KMS-11 (cell line): ENCODE measurements around the gene SEMA3C.

Experiments
- H2AFZ ChIP-seq: fragments of 200-600 bp; sonication (generic); 2 replicates; pipeline ENCODE4 v1.6.1; 2016; ENCODE audit warnings: antibody characterized with exemption, mixed run types, low read depth
- H3K27ac ChIP-seq: fragments of 200-600 bp; sonication (generic); 2 replicates; pipeline ENCODE4 v1.6.1; 2016; ENCODE audit warnings: mild to moderate bottlenecking, mixed run types
- H3K27me3 ChIP-seq: fragments of 200-600 bp; sonication (generic); 2 replicates; pipeline ENCODE4 v1.6.1; 2017; ENCODE audit warnings: mild to moderate bottlenecking, low read depth, mixed run types, moderate library complexity; ENCODE audit not compliant: insufficient read depth
- H3K36me3 ChIP-seq: fragments of 200-600 bp; sonication (generic); 2 replicates; pipeline ENCODE4 v1.6.1; 2017; ENCODE audit warnings: mild to moderate bottlenecking, mixed run types; ENCODE audit not compliant: insufficient read depth
- H3K4me1 ChIP-seq: fragments of 200-600 bp; sonication (generic); 2 replicates; pipeline ENCODE4 v1.6.1; 2016; ENCODE audit warnings: mild to moderate bottlenecking, low read depth, mixed run types; ENCODE audit not compliant: poor library complexity, severe bottlenecking
- H3K4me2 ChIP-seq: fragments of 200-600 bp; sonication (generic); 2 replicates; pipeline ENCODE4 v1.7.0; 2016; ENCODE audit warnings: mild to moderate bottlenecking, mixed run types
- H3K4me3 ChIP-seq: fragments of 200-600 bp; sonication (generic); IDR thresholded peaks from 2 replicates; pipeline ENCODE4 v1.6.1; 2017; ENCODE audit warnings: low read depth, low read length, mixed read lengths; ENCODE audit not compliant: insufficient read depth
- H3K79me2 ChIP-seq: fragments of 200-600 bp; sonication (generic); 2 replicates; pipeline ENCODE4 v1.6.1; 2016; ENCODE audit warnings: low read depth, mixed run types; ENCODE audit not compliant: insufficient read depth
- H3K9ac ChIP-seq: fragments of 200-600 bp; sonication (generic); 2 replicates; pipeline ENCODE4 v1.6.1; 2016; ENCODE audit warnings: mild to moderate bottlenecking, mixed run types
- H4K20me1 ChIP-seq: fragments of 200-600 bp; sonication (generic); 2 replicates; pipeline ENCODE4 v1.6.1; 2016; ENCODE audit warnings: mild to moderate bottlenecking, mixed run types; ENCODE audit not compliant: insufficient read depth
- TF ChIP-seq, protein P1 (sequence below): fragments of 200-600 bp; sonication (generic); conservative IDR thresholded peaks from 2 replicates; pipeline ENCODE4 v1.6.1; 2017; ENCODE audit warnings: low read depth, mild to moderate bottlenecking, antibody characterized with exemption, low read length, moderate library complexity, mixed read lengths

SEMA3C gene

GRCh38 chr7:80868566-80868965 lies 50.3 kb downstream of the SEMA3C start:
- Histone ChIP-seq H3K9ac (no peak overlapping the region), H3K4me2 (no peak overlapping the region), H3K27me3 (no peaks in the 10 kb centered on the region), H4K20me1 (no peaks in the 10 kb centered on the region), H2AFZ (no peak overlapping the region), H3K36me3 (no peaks in the 10 kb centered on the region), H3K4me3 (no peak overlapping the region), H3K27ac (no peak overlapping the region), H3K79me2 (no peaks in the 10 kb centered on the region), H3K4me1 (peaks cover 5% of the 10 kb centered on the region)
- TF ChIP-seq, protein P1, sequence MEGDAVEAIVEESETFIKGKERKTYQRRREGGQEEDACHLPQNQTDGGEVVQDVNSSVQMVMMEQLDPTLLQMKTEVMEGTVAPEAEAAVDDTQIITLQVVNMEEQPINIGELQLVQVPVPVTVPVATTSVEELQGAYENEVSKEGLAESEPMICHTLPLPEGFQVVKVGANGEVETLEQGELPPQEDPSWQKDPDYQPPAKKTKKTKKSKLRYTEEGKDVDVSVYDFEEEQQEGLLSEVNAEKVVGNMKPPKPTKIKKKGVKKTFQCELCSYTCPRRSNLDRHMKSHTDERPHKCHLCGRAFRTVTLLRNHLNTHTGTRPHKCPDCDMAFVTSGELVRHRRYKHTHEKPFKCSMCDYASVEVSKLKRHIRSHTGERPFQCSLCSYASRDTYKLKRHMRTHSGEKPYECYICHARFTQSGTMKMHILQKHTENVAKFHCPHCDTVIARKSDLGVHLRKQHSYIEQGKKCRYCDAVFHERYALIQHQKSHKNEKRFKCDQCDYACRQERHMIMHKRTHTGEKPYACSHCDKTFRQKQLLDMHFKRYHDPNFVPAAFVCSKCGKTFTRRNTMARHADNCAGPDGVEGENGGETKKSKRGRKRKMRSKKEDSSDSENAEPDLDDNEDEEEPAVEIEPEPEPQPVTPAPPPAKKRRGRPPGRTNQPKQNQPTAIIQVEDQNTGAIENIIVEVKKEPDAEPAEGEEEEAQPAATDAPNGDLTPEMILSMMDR = no peak

GRCh38 chr7:80860554-80860953 lies 58.3 kb downstream of the SEMA3C start:
- no peak overlapping the region for H3K4me2 ChIP-seq
- peaks cover 8% of the 10 kb centered on the region for H3K4me1 ChIP-seq
- no peak overlapping the region for H3K27ac ChIP-seq
- no peaks in the 10 kb centered on the region for H3K27me3 ChIP-seq
- no peaks in the 10 kb centered on the region for H4K20me1 ChIP-seq
- no peak overlapping the region for H3K9ac ChIP-seq
- no peak overlapping the region for H2AFZ ChIP-seq
- TF ChIP-seq, protein P1 = no peak
- H3K36me3 ChIP-seq = no peaks in the 10 kb centered on the region
- H3K4me3 ChIP-seq = no peak overlapping the region
- H3K79me2 ChIP-seq = no peaks in the 10 kb centered on the region

DNA sequence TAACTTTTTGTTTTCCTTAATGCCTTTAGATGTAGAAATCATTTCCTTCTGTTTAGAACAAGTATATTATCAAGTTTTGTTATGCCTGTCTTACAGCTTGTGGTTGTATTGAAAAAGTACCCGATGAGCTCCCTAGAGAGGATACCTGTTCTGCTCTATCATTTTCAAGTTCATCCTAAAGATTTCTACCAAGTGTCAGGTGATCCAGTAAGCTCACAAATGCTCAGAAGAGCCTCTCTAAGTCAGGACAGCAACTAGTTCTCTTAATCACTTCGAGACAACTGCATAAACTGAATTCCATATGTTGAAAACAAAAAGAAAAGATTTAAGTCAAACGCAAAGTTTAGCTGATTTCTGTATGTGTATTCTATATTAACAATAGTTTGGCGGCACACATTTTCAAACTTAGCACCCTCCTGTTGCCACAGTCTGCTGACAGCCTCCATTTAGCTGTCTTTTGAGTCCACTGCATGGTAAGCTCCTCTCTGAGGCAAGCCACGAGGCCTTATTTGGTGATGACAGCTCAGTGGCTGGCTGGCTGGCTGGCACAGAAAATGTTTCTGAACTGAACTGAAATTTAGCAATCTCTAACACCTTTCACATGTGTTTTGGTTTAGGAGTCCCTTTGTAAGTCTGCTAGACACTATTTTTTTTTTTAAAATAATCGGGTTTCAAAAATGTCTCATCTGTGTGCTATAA lies 59.4 kb downstream of the SEMA3C start:
- Histone ChIP-seq H3K36me3 (no peaks in the 10 kb centered on the region), H3K4me3 (no peak overlapping the region), H3K27me3 (no peaks in the 10 kb centered on the region), H3K27ac (no peak overlapping the region), H3K79me2 (no peaks in the 10 kb centered on the region), H3K4me2 (no peak overlapping the region), H4K20me1 (no peaks in the 10 kb centered on the region), H2AFZ (no peak overlapping the region), H3K9ac (no peak overlapping the region), H3K4me1 (peaks cover 8% of the 10 kb centered on the region)
- TF ChIP-seq, protein P1 = no peak

DNA sequence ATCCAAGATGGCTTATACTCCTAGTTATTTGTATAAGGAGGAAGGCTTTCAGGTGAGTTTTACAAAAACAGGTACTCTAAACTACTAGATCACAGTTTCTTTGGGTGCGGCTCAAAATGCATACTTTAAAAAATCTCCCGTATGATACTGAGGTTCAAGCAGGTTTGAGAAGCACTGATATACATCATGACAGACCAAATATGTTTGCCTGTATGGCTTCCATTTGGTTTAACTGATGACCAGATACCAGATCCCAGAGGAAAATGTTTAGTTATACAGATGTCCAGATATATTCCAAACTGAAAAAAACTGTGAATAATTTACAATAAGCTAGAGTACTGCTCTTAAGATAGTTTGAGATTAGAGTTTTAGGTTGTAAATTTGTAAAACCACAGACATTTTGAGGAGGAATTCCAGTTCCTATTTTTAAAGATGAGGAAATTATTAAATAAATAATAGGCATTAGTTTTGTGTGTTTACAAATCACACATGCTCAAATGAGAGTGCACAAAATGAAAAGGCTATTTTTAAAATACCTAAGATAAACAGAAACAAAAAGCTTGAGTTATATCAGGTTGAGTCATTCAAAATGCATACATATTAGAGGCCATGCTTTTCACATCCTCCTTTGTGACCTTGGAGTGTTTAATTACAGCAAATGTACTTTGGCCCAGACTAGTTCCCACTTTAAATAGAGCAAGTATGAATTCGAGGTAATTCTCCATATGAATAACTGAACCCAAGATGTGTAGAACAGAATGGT lies 60.5 kb downstream of the SEMA3C start:
- no peaks in the 10 kb centered on the region for H3K27me3 ChIP-seq
- H2AFZ ChIP-seq = no peak overlapping the region
- no peak overlapping the region for H3K4me2 ChIP-seq
- peaks cover 8% of the 10 kb centered on the region for H3K4me1 ChIP-seq
- TF ChIP-seq, protein P1 = no peak
- H3K79me2 ChIP-seq = no peaks in the 10 kb centered on the region
- no peak overlapping the region for H3K4me3 ChIP-seq
- no peaks in the 10 kb centered on the region for H3K36me3 ChIP-seq
- H4K20me1 ChIP-seq = no peaks in the 10 kb centered on the region
- H3K27ac ChIP-seq = no peak overlapping the region
- no peak overlapping the region for H3K9ac ChIP-seq
